Measurements from ENCODE around the gene FAM149A.

FAM149A gene

DNA sequence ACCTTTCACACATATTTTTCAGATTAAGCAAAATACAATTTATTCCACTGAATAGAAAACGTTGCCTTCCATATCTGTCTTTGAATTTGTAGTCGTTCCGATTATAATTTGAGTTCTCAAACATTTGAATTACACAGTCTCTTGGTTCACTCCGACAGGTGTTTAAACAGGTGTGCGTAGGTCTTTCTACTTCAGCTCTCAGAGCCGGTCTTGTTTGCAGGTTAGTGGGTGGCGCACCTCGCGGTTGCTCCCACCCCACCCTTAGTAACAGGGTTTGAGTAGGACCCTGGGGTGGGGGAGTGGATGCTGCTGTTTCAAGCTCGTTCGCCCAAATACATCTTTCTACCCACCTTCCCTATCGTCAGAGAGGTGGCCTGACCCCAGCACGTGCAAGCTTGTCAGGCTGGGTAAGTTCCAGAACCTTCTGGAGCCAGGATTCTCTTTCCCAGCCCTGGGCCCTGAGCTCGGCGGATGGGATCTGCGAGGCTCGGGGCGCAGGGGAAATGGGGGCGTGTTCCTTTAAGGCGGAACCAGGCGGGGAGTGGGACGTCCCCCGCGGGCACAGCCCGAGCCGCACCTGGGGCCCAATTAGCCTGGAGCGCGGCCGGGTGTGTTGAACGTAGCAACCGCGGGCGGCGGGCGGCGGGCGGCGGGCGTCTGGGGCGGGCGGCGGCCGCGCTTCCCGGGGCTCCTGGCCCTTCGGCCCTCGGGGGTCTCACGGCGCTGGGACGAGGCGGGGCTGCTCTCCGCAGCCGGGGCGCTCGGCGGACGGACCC is at the start of gene FAM149A:
Gene FAM149A (plus strand): TSS at position 591 of the 776 bp plus-strand sequence.
- DNase-seq: peak; percentile 31

DNA sequence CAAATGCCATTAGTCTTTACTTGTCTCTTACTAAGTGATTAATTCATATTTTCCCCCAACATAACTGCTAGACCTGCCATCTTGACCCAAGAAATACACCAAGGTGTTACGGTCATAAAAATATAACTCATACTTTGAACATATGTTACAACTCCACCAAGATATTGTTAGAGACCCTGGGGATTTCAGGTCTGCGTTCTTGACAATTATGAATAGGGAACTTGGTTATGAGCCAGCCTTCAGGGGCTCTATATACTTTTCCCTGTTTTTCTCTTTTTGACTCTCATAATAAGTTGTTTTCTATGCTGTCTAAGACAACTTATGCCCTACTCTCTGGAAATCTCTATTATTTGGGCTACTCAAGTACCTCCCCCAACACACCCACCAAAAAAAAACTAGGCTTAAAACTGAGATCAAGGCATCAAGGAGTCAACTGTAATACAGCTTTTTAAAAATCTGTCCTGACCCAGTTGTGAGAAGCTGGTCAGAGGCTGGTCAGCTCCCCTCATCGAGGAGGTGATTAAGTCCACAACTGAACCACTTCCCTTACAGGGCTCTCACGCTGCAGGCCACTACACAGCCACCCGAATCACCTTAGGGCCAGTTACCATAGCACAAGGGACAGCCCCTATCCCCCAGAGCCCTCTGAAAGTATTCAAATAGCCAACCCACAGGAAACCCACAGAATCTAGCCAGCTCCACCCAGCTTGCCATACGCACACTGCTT is 46.1 kb upstream of the FAM149A start:
- DNase-seq: no peak

DNA sequence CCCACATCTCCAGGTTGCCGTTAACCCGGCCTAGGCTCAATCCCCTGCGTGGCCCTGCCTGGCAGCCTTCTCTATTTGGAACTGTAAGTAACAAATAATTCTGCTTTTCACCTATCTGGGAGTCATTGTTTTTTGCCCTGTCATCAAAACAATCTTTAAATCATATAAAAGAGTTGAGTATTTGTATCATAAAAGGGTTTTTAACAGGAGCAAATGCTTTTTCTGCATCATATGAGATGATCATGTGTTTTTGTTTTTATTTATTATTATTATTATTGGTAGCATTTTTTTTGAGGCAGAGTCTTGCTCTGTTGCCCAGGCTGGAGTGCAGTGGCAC is 45.6 kb upstream of the FAM149A start:
- DNase-seq: no peak

DNA sequence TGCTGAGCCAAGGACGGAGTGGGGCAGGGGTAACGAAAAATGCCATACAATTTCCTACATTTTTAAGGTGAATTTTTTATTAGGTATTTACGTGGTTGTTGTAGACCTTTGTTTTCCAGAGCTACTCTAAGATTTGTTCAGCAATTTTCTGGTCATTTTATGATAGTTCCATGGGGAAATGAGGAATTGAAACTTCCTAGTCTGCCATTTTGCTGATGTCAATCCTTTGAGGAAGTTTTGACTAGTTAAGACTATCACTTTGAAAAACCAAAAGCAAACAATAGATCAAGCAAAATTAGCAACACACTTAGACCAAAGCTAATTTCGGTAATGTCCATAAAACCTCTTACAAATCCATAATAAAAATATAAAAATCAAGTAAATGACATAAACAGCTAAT is 42.6 kb upstream of the FAM149A start:
- DNase-seq: no peak

DNA sequence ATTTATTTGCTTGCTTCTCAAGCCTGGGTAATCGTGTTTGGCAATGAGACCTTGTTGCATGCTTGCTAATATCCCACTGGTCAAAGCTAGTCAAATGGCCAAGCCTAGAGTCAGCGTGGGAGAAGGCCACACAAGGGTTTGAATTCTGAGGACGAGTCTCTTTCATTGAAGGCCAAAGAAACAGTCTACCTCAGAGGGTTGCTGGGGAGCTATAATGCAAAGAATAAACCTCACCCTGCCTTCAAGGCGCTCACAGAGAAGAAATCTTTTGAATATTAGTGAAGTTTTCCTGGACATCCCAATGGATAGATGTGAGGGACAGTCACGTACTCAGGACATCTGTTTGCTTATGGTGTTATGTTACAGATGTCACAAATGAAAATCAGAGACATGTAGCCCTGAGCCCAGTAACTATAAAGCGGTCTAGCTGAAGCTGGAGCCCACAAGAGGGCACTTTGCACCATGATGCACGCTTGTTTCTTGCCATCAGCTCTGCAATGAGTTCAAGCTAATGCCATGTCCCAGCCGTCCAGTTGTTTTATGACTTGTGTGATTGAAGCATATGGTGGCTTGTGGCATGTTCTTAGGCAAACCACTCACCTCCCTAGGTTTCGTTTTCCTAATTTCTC is 36.6 kb upstream of the FAM149A start:
- DNase-seq: peak; percentile 60

DNA sequence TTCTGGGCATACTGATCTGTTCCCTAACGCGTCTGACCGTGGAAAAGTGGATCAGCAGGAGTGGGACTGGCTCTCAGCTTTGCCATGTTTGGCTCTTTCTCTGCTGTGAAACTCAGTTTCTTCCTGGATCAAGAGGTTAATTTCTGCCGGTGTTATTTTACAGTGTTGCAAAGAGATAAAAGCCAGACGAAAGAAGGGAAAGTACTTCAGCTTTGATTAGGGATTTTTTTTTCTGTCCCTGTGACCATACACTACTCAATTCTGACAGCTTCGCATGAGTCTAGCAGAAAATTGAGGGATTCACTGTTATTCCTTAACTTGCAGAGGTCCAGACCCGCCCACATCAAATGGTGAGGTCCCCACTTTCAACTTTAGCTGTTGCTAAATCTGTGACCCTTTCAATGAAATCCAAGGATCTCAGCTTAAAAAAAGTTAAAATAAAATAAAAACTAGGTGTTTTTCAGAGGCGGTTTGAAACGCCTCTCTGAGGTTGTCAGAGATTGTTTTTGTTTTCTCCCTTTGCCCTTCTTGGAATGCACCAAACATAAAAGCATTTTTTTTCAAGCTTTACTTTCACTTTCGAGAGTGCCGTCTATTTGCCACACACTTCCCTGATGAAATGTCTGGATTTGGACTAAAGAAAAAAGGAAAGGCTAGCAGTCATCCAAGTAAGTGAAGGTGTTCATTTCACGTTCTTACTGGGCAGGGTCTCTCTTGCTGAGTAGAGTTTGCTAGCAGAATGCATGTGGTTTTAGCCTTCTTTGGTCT is 35.7 kb upstream of the FAM149A start, which contains the start of gene TLR3:
Gene TLR3 (plus strand): TSS at position 576 of the 768 bp plus-strand sequence. CDS start 7,464 bp downstream, outside the sequence.
- peak; percentile 23 for DNase-seq

DNA sequence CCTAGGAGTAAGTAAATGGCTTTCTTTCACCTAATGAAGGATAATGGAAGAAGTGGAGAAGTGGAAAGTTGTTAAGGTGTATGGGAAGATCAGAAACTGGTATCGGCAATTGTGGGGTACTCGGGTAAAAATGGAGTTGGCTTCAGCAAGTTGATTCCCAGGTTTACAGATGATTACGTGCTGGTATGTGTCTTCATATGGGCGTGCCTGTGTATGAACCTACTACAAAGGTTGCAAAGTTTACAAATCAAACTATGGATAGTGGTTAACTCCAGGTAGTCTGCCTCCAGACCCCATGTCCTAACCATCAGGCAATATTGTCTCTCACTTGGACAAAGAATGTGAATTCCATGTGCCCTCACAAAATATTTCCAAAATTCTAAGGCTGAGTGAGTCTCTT is 34.8 kb upstream of the FAM149A start:
- DNase-seq: no peak

DNA sequence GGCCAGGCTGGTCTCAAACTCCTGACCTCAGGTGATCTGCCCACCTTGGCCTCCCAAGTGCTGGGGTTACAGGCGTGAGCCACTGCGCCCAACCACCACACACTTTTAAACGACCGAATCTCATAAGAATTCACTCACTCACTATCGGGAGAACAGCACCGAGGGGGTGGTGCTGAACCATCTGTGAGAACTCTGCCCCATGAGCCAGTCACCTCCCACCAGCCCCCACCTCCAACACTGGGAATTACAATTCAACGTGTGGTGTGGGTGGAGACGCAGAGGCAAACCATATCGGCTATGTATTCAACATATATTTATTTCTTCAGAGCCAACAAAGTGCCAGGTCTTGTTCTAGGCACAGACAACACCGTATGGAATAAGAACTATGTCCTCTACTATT is 32.0 kb upstream of the FAM149A start:
- no peak for DNase-seq

DNA sequence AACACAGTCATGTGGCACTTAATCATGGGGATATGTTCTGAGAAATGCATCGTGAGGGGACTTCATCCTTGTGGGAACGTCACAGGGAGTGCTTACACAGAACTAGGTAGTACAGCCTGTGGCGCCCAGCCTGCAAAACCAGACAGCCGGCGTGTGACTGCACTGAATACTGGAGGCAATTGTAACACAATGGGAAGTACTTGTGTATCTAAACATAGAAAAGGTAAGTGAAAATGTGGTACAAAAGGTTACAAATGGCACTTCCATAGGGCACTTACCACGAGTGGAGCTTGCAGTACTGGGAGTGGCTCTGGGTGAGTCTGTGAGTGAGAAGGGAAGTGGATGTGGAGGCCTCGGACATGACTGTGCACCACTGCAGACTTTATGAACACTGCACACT is 30.3 kb upstream of the FAM149A start:
- DNase-seq: no peak

DNA sequence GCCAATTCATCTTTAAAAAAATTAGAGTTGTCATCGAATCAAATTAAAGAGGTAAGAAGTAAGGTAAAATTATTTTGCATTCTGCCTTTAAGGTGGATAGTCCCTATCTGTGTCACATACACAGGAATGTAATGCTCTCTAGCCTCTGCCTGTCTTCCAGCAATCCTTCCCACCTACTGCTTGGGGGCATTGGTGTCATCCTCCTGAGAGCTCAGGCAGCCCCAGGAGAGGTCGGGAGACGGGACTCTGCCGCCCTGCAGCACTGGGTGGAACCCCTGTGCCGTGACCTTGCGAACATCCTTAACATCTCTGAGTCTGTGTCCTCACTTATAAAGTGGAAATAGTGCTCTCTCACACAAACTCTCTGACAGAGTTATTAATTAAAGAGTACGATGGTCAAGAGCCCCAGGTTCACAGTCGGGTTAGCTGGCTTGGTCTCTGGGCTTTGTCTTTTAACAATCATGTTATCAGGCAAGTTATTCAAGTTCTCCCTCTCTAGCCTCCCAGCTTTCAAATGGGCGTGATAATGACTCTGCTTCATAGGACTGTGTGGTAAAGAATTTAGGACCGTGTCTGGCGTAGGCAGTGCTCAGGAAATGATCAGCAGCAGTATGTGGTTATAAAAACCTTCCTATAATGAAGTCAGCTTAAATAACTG is 25.4 kb upstream of the FAM149A start:
- DNase-seq: no peak

DNA sequence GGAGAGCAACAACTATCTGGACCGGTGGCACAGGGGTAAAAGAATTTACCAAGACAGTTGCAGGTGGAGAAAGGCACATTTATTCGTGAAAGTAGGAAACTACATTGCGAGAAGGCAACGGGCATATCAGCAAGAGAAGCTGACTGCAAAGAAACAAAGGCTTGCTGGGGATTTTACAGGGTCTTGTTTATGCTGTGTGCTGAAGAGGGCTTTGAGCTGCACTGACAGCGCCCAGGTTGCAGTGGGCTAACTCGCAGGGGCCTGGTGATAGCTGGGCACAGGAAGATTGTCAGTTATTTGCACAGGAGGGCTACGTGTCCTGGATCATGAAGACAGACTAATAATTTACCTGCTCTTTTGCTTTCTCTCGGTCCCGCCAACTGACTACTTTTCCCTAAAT is 24.8 kb upstream of the FAM149A start:
- DNase-seq: no peak

DNA sequence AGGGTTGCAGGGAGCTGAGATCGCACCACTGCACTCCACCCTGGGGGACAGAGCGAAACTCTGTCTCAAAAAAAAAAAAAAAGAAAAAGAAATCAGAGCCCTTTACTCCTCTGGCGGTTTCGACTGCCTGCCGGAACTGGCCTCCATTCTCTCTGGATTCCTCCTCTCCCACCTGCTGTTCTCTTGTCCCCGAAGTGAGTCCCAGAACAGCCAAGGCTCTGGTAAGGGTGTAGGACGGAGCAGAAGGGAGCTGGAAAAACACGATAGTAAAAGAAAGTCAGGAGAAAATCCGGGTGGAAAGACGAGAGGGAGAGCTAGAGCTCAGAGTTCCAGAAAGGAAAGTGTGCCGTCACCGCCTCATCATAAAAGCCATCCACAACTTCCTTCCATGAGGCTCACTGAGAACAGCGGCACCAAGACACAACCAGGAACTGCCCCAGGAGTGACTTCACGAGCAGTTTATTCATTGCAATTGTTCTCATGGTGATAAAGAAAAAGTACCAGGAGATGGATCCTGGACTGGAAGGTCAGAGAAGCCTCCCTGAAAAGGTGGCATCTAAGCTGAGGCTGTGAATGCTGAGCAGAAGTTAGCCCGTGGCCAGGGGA is 23.2 kb upstream of the FAM149A start:
- no peak for DNase-seq

DNA sequence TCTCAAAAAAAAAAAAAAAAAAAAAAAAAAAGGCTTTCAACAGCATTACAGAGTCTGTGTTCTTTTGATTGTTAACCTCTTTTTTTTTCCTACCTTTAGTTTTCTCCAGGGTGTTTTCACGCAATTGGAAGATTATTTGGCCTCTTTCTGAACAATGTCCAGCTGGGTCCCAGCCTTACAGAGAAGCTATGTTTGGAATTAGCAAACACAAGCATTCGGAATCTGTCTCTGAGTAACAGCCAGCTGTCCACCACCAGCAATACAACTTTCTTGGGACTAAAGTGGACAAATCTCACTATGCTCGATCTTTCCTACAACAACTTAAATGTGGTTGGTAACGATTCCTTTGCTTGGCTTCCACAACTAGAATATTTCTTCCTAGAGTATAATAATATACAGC is 22.3 kb upstream of the FAM149A start:
- DNase-seq: no peak

DNA sequence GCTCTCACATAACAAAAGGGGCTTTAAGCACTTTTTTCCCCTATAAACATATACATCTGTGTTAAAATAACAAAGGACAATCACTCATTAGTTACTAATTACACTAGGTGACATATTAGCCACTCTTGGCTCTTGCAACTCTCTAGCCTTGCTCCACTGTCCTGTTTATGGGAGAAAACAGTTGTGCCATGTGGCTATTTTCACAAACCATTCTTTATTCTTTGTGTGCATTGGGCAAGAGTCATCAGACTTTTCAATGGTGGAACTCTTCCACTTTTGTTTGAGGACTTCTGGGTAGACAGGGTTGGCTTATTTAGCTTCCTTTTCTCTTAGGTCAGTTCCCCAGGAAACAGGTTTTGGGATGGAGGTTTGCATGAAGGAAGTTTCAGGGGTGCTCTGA is 16.0 kb upstream of the FAM149A start:
- DNase-seq: no peak

DNA sequence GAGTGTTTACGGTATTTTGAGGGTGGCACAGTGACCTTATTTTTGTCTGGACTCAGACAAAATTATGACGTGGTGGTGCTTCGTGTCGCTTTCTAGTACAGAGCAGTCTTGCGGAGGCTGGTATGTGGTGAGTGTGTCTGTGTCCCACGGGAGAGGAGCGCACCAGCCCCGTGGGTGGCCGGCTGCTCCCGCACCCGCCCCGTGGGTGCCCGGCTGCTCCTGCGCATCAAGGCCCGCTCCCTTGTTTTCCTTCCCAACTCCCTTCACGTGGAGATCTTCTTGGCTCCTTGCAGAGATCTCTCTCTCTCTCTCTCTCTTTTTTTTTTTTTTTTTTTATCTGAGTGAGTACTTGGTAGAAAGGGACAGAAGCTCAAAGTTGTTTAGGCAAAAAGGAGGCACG is 12.2 kb upstream of the FAM149A start:
- DNase-seq: no peak

DNA sequence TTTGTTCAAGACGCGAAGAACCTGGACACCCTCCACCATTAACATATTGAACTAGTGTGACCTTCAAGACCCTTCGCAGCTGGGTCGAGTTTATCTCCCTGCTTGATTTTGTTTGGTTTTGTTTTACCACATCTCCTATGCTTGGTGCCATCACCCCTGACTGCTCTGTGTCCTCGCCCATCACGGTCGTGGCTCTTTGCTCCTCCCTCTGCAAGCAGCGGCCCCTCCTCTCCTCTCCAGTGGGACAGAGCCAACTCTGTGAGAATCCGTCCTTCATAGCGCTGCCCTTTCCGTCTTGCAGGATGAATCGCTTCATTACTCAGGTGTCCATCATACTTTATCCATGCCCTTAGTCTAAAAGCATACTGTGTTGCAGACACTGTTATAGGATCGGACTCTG is 9.1 kb upstream of the FAM149A start:
- no peak for DNase-seq

DNA sequence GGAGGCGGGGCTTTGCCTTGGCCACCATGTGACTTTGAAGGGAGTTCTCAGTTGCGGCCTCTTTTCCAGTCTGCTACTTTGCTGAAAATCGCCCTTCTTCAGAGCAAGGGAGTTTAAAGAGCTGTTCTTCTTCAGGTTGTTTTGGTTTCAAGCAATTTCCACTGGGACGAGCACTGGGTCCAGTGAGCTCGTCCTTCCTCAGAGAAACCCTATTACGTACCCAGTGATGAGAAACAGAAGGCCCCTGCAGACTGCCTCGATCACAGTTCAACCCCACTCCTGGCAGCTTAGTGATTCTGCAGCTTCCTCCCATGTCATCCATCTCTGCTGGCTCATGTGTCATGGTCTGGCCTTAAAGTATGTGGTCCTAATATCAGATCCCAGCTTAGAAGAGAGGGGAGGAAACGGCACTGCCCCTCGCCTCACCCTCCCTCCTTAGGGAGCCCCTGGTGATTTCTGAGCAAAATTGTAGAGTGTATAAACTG is 7.8 kb upstream of the FAM149A start:
- DNase-seq: no peak

DNA sequence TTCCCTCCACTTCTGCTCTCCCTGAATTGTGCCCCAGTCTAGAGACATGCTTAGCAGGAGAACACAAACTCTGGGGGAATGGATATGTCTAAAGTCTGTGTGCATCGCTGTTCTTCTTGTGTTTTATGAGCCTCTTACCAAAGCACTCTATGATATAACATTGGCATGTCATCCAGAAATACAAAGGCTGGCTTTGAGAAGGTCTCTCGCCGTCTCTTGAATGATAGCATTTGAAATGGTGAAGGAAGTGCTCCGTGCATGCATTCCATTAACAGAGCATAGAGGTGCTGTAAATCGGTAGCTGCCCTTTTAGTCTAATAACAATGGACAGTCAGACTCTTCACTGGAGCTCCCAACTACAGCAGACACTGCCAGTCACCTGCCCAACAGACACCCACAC is 7.1 kb upstream of the FAM149A start:
- no peak for DNase-seq

DNA sequence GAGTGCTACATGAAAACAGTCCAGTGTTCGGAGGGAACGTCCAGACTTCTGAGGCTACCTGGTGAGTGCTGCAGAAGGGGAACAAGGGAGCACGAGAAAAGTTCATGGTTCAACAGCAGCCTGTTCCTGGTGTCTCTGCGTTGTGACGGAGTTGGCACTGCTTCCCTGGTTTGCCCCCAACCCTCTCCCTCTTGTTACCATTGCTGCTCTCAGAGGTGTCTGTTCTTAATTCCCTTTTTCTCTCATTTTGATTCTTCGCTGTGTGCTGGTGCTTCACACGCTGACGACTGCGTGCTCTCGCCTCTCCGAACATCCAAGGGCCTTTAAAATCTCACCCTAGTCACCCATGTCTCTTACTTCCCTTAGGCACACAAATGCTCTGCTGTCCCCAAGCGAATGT is 1.6 kb upstream of the FAM149A start:
- DNase-seq: no peak

DNA sequence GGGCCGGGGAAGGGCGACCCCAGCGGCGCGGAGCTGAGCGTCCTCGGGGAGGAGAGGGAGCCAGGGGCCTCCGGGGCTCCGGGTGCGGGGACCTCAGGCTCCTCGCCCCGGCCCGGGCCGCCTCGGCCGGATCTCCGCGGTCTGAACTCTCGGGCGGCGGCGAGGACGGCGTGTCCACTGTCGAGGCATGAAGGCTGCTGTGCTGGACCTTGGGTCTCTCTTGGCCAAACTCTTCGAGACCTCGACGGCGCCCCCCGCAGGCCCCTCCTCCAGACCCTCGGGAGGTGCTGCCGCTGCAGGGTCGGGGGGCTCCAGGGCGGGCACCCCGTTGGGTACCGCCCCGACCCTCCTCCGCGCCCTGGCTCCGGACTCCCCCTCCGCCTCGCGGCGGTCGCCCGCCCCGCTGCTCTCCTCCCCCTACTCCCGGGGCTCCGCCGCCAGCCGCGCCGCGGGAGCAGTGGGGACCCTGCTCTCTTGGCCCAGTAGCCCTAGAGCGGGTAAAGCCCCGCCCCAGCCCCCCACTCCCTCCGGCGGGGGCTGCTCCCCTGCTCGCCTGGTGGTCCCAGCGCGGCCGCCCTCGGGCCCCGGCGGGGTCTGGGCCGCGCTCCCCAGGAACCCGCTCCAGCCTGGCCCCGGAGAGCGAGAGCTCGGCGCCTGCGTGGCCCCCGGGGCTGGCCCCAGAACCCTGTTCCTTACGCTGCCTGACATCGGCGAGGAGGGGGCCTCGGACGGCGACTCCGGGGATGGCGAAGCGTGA is 564 bp downstream of the FAM149A start:
- no peak for DNase-seq

DNA sequence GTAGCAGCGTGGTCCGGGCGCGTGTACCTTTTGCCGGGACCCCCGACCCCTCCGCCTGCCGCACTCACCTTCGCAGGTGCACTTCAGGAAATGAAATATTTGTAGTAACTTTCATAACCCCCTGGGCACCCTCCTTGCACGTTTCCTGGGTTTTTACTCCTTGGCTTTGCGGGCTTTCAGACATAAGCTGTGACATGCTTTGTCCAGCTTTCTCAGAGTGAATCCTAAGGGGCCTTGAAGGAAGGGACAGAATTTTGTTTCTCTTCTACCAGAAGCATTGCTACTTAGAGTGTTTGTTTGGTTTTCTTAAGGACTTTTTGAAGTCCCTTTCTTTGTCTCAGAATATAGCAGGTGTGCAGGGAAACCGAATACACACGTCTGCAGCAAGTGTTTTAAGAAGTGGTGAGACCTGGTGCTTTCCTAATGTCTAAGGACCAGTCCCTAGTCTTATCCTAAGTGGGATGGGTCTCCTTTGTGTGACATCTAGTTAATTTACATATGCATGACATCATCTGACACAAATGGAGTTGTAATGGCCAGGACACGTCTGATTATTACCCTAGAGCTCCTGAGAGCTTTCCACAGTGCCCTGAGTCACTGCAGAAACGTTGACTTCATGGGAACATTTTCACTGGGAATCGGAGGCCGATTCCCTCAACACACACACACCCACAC is 1.3 kb downstream of the FAM149A start:
- DNase-seq: no peak

Measured in CD4-positive, alpha-beta T cell treated with Interleukin-12 subunit alpha and Interleukin-12 subunit beta, for 1 hour (primary cell).